Measurements from ENCODE around the gene TEKT5. TPM values are rescaled to one million over a fixed set of nuclear protein-coding genes. Genes with fewer than 3 reads are reported as not detected.
A peak's percentile ranks its signal among the peaks of the same experiment; 100 is the strongest.

TEKT5 gene
- 0.20 TPM for polyA plus RNA-seq (2013, experiment 1 of 2)
- 0.29 TPM for polyA plus RNA-seq (2013, experiment 2 of 2)

GRCh38 chr16:10694830-10695229, at the start of gene TEKT5:
TSS of gene TEKT5 (minus strand) at chr16:10694930. CDS start at chr16:10694873, 57 bp downstream.
- Histone ChIP-seq H2BK120ac (ENCODE audit: low read depth, low read length) (no peak within 1 kb of the TSS), H2AFZ (ENCODE audit: low read length) (peak within 1 kb of the TSS; percentile 24), H3K9me3 (replicated peaks in 1 of 2; ENCODE audit: control insufficient read depth in 2 of 2, insufficient read depth in 1 of 2, low read depth in 1 of 2, low read length in 2 of 2) (no peaks in the 10 kb centered on the region), H2AK5ac (ENCODE audit: low read depth, low read length) (peak within 1 kb of the TSS; percentile 74), H3K9ac (ENCODE audit: low read depth, low read length, poor library complexity) (no peak within 1 kb of the TSS), H3K14ac (ENCODE audit: low read length) (peak within 1 kb of the TSS; percentile 14), H3K27me3 (ENCODE audit: control insufficient read depth in 3 of 3, insufficient read depth in 3 of 3, low read depth in 1 of 3, low read length in 3 of 3) (no peaks in the 10 kb centered on the region), H3K4me3 (ENCODE audit: low read length in 2 of 2) (no peak within 1 kb of the TSS), H3K4me2 (ENCODE audit: insufficient read depth, low read length, poor library complexity, severe bottlenecking) (no peak within 1 kb of the TSS), H3K23ac (ENCODE audit: low read depth, low read length, poor library complexity) (no peak within 1 kb of the TSS), H3K79me1 (ENCODE audit: low read depth, low read length) (peaks cover 3% of the 10 kb centered on the region), H4K91ac (ENCODE audit: low read depth, low read length, poor library complexity) (no peak within 1 kb of the TSS), H4K8ac (ENCODE audit: low read depth, low read length) (no peak within 1 kb of the TSS), H3K4ac (ENCODE audit: low read length) (no peak within 1 kb of the TSS), H3K18ac (ENCODE audit: low read length) (peak within 1 kb of the TSS; percentile 15), H3K4me1 (ENCODE audit: control insufficient read depth in 2 of 2, insufficient read depth in 1 of 2, low read depth in 1 of 2, low read length in 2 of 2) (no peaks in the 10 kb centered on the region), H2BK5ac (ENCODE audit: low read length) (no peak within 1 kb of the TSS), H3K27ac (replicated peaks; ENCODE audit: low read length) (no peak within 1 kb of the TSS), H3K36me3 (replicated peaks in 1 of 2; ENCODE audit: control insufficient read depth in 2 of 2, insufficient read depth in 2 of 2, low read length in 2 of 2) (no peaks in the 10 kb centered on the region), H2BK12ac (ENCODE audit: low read length) (no peak within 1 kb of the TSS), H2BK15ac (ENCODE audit: low read length) (no peak within 1 kb of the TSS)
- no peak for DNase-seq (ENCODE audit: low spot score)
- no CpG with 5 or more reads among the region's 5 CpGs for WGBS, 2 donors (ENCODE audit: extremely low coverage in 2 of 2, insufficient read length in 2 of 2, insufficient replicate concordance in 1 of 2)

DNA sequence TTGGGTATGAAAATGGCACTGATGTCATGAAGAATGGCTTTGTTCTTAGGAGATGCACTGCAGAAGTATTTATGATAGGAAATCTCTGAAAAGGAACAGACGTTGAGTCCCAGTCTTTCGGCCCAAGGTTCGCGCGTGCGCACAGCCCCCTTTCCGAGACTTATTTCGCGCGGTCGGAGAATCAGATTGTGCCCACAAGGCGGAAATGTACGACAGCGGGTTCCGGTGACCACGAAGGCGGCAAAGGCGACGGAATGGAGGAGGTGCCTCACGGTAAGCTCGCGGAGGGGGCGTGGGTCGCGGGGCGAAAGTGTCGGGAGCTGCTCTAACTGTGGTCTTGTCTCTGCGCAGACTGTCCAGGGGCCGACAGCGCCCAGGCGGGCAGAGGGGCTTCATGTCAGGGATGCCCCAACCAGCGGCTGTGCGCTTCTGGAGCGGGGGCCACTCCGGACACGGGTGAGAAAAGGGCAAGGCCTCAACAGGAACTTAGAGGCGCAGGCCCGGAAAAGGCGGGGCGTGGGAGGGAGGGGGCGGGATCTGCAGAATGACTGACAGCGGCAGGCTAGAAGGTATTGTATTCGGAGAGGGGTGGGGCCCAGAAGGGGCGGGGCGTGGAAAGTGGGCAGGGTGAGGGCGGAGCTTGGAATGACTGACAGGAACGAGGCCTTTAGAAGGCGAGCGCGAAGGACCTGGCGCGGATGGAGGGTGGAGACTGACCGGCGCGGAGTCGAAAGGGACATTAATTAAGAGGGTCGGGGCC, 49.1 kb upstream of the TEKT5 start, which contains the start of gene NUBP1:
NUBP1 (plus strand) TSS at position 233 of the 760 bp plus-strand sequence; CDS start at position 255, 22 bp downstream.
- Histone ChIP-seq H2AK5ac (ENCODE audit: low read depth, low read length) (no peak within 1 kb of the TSS), H3K27me3 (ENCODE audit: control insufficient read depth in 3 of 3, insufficient read depth in 3 of 3, low read depth in 1 of 3, low read length in 3 of 3) (no peaks in the 10 kb centered on the region), H3K23ac (ENCODE audit: low read depth, low read length, poor library complexity) (peak within 1 kb of the TSS; percentile 95), H4K91ac (ENCODE audit: low read depth, low read length, poor library complexity) (no peak within 1 kb of the TSS), H3K36me3 (replicated peaks in 1 of 2; ENCODE audit: control insufficient read depth in 2 of 2, insufficient read depth in 2 of 2, low read length in 2 of 2) (peaks cover 7 to 17% of the 10 kb centered on the region in 2 donors), H3K4ac (ENCODE audit: low read length) (no peak within 1 kb of the TSS), H3K9me3 (replicated peaks in 1 of 2; ENCODE audit: control insufficient read depth in 2 of 2, insufficient read depth in 1 of 2, low read depth in 1 of 2, low read length in 2 of 2) (no peaks in the 10 kb centered on the region), H2BK5ac (ENCODE audit: low read length) (no peak within 1 kb of the TSS), H3K4me1 (ENCODE audit: control insufficient read depth in 2 of 2, insufficient read depth in 1 of 2, low read depth in 1 of 2, low read length in 2 of 2) (peaks cover 2 to 3% of the 10 kb centered on the region in 2 donors), H3K79me1 (ENCODE audit: low read depth, low read length) (no peaks in the 10 kb centered on the region), H3K14ac (ENCODE audit: low read length) (peak within 1 kb of the TSS; percentile 60), H3K4me3 (ENCODE audit: low read length in 2 of 2) (peak within 1 kb of the TSS; percentile 81 to 84), H3K9ac (ENCODE audit: low read depth, low read length, poor library complexity) (peak within 1 kb of the TSS; percentile 88), H3K27ac (replicated peaks; ENCODE audit: low read length) (peak within 1 kb of the TSS; percentile 88), H4K8ac (ENCODE audit: low read depth, low read length) (no peak within 1 kb of the TSS), H2BK15ac (ENCODE audit: low read length) (no peak within 1 kb of the TSS), H3K4me2 (ENCODE audit: insufficient read depth, low read length, poor library complexity, severe bottlenecking) (peak within 1 kb of the TSS; percentile 72), H2AFZ (ENCODE audit: low read length) (peak within 1 kb of the TSS; percentile 97), H2BK120ac (ENCODE audit: low read depth, low read length) (no peak within 1 kb of the TSS), H3K18ac (ENCODE audit: low read length) (peak within 1 kb of the TSS; percentile 97), H2BK12ac (ENCODE audit: low read length) (no peak within 1 kb of the TSS)
- no CpG with 5 or more reads among the region's 57 CpGs for WGBS, 2 donors (ENCODE audit: extremely low coverage in 2 of 2, insufficient read length in 2 of 2, insufficient replicate concordance in 1 of 2)
- DNase-seq (ENCODE audit: low spot score): peak; percentile 98

DNA sequence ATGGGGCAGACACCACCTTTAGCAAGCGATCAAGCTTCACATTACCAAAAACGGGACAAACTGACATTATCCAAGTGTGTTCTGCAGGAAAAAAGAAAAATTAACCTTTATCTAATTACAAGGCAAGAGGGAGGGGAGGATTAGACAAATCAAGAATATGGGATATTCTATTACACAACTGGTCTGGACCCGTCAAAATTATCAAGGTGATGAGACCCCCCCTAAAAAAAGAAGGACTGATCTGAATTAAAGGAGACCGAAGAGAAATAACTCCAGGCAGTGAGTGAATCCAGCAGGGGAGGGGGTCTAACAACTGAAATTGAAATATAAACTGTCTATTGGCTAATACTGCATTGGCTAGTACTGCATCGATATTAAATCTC, 48.5 kb upstream of the TEKT5 start:
- Histone ChIP-seq H2BK5ac (ENCODE audit: low read length) (no peak overlapping the region), H2BK15ac (ENCODE audit: low read length) (no peak overlapping the region), H4K8ac (ENCODE audit: low read depth, low read length) (no peak overlapping the region), H4K91ac (ENCODE audit: low read depth, low read length, poor library complexity) (no peak overlapping the region), H3K27me3 (ENCODE audit: control insufficient read depth in 3 of 3, insufficient read depth in 3 of 3, low read depth in 1 of 3, low read length in 3 of 3) (no peaks in the 10 kb centered on the region), H3K9me3 (replicated peaks in 1 of 2; ENCODE audit: control insufficient read depth in 2 of 2, insufficient read depth in 1 of 2, low read depth in 1 of 2, low read length in 2 of 2) (no peaks in the 10 kb centered on the region), H2AK5ac (ENCODE audit: low read depth, low read length) (no peak overlapping the region), H3K79me1 (ENCODE audit: low read depth, low read length) (no peaks in the 10 kb centered on the region), H3K23ac (ENCODE audit: low read depth, low read length, poor library complexity) (no peak overlapping the region), H3K36me3 (replicated peaks in 1 of 2; ENCODE audit: control insufficient read depth in 2 of 2, insufficient read depth in 2 of 2, low read length in 2 of 2) (peaks cover 3 to 13% of the 10 kb centered on the region in 2 donors), H3K9ac (ENCODE audit: low read depth, low read length, poor library complexity) (no peak overlapping the region), H3K4me3 (ENCODE audit: low read length in 2 of 2) (peak overlapping the region in 1 of 2 donors; percentile 81), H3K4me2 (ENCODE audit: insufficient read depth, low read length, poor library complexity, severe bottlenecking) (peak overlapping the region; percentile 42), H2AFZ (ENCODE audit: low read length) (peak overlapping the region; percentile 97), H3K18ac (ENCODE audit: low read length) (no peak overlapping the region), H2BK120ac (ENCODE audit: low read depth, low read length) (no peak overlapping the region), H3K4ac (ENCODE audit: low read length) (no peak overlapping the region), H3K27ac (replicated peaks; ENCODE audit: low read length) (no peak overlapping the region), H2BK12ac (ENCODE audit: low read length) (no peak overlapping the region), H3K14ac (ENCODE audit: low read length) (no peak overlapping the region), H3K4me1 (ENCODE audit: control insufficient read depth in 2 of 2, insufficient read depth in 1 of 2, low read depth in 1 of 2, low read length in 2 of 2) (peaks cover 2 to 3% of the 10 kb centered on the region in 2 donors)
- DNase-seq (ENCODE audit: low spot score): no peak
- WGBS, 2 donors (ENCODE audit: extremely low coverage in 2 of 2, insufficient read length in 2 of 2, insufficient replicate concordance in 1 of 2): no CpG with 5 or more reads among the region's 5 CpGs

DNA sequence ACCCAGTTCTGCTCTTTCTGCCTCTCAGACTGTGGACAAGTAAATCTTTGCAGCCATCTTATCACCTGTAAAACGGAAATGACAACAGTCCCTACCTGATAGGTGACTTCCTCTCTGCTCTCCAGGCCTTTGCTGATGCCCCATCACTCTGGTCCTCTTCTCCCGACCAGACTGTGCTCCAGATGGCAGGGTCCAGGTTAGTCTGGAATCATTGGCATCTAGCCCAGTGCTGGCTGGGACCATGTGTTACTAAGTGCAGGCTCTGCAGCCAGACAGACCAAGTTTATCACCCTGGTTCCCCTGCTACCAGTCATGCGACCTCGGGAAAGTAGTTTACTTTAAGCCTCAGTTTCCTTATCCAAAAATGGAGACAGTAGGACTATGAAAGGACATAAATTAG, 47.1 kb upstream of the TEKT5 start:
- DNase-seq (ENCODE audit: low spot score): no peak
- Histone ChIP-seq H2BK5ac (ENCODE audit: low read length) (no peak overlapping the region), H4K91ac (ENCODE audit: low read depth, low read length, poor library complexity) (no peak overlapping the region), H3K4me3 (ENCODE audit: low read length in 2 of 2) (no peak overlapping the region), H3K27ac (replicated peaks; ENCODE audit: low read length) (no peak overlapping the region), H3K79me1 (ENCODE audit: low read depth, low read length) (no peaks in the 10 kb centered on the region), H3K14ac (ENCODE audit: low read length) (no peak overlapping the region), H3K27me3 (ENCODE audit: control insufficient read depth in 3 of 3, insufficient read depth in 3 of 3, low read depth in 1 of 3, low read length in 3 of 3) (no peaks in the 10 kb centered on the region), H2AK5ac (ENCODE audit: low read depth, low read length) (no peak overlapping the region), H3K9me3 (replicated peaks in 1 of 2; ENCODE audit: control insufficient read depth in 2 of 2, insufficient read depth in 1 of 2, low read depth in 1 of 2, low read length in 2 of 2) (no peaks in the 10 kb centered on the region), H2BK15ac (ENCODE audit: low read length) (no peak overlapping the region), H3K23ac (ENCODE audit: low read depth, low read length, poor library complexity) (no peak overlapping the region), H3K18ac (ENCODE audit: low read length) (no peak overlapping the region), H3K4me1 (ENCODE audit: control insufficient read depth in 2 of 2, insufficient read depth in 1 of 2, low read depth in 1 of 2, low read length in 2 of 2) (peaks cover 2 to 3% of the 10 kb centered on the region in 2 donors), H3K9ac (ENCODE audit: low read depth, low read length, poor library complexity) (no peak overlapping the region), H2AFZ (ENCODE audit: low read length) (no peak overlapping the region), H4K8ac (ENCODE audit: low read depth, low read length) (no peak overlapping the region), H3K4ac (ENCODE audit: low read length) (no peak overlapping the region), H3K36me3 (replicated peaks in 1 of 2; ENCODE audit: control insufficient read depth in 2 of 2, insufficient read depth in 2 of 2, low read length in 2 of 2) (peaks cover 0 to under 1% of the 10 kb centered on the region in 2 donors), H2BK120ac (ENCODE audit: low read depth, low read length) (no peak overlapping the region), H2BK12ac (ENCODE audit: low read length) (no peak overlapping the region), H3K4me2 (ENCODE audit: insufficient read depth, low read length, poor library complexity, severe bottlenecking) (no peak overlapping the region)
- no CpG with 5 or more reads among the region's 4 CpGs for WGBS, 2 donors (ENCODE audit: extremely low coverage in 2 of 2, insufficient read length in 2 of 2, insufficient replicate concordance in 1 of 2)
